HUES48 (cell line): ENCODE measurements around the gene CTNNB1.

Source experiments
- H3K27ac ChIP-seq: one replicate; pipeline ENCODE4 v1.7.0; 2013; ENCODE audit warnings: low read depth, low read length, inconsistent platforms
- H3K27me3 ChIP-seq: 2 replicates; pipeline ENCODE4 v1.6.1; 2013; ENCODE audit warnings: mild to moderate bottlenecking, low read length; ENCODE audit not compliant: control insufficient read depth, insufficient read depth
- H3K36me3 ChIP-seq: 2 replicates; pipeline ENCODE4 v1.6.1; 2013; ENCODE audit warnings: low read length; ENCODE audit not compliant: control insufficient read depth, insufficient read depth
- H3K4me1 ChIP-seq: 2 replicates; pipeline ENCODE4 v1.6.1; 2013; ENCODE audit warnings: mild to moderate bottlenecking, low read length; ENCODE audit not compliant: control insufficient read depth, insufficient read depth
- H3K4me3 ChIP-seq: 2 replicates; pipeline ENCODE4 v1.5.1; 2013; ENCODE audit warnings: mild to moderate bottlenecking, low read depth, low read length
- H3K9ac ChIP-seq: 2 replicates; pipeline ENCODE4 v1.6.1; 2013; ENCODE audit warnings: mild to moderate bottlenecking, low read depth, low read length, moderate library complexity
- H3K9me3 ChIP-seq: 2 replicates; pipeline ENCODE4 v1.6.1; 2013; ENCODE audit warnings: low read length; ENCODE audit not compliant: control insufficient read depth, insufficient read depth

Gene CTNNB1

GRCh38 chr3:41198950-41199865 is at the start of gene CTNNB1:
CTNNB1 (plus strand) TSS chr3:41199505; CDS start chr3:41224069, 24,564 bp downstream.
- Histone ChIP-seq H3K27ac (peak within 1 kb of the TSS; percentile 98), H3K9ac (peak within 1 kb of the TSS; percentile 99), H3K4me3 (peak within 1 kb of the TSS; percentile 98), H3K4me1 (peaks cover 33% of the 10 kb centered on the region), H3K36me3 (no peaks in the 10 kb centered on the region), H3K27me3 (no peaks in the 10 kb centered on the region), H3K9me3 (no peaks in the 10 kb centered on the region)

DNA sequence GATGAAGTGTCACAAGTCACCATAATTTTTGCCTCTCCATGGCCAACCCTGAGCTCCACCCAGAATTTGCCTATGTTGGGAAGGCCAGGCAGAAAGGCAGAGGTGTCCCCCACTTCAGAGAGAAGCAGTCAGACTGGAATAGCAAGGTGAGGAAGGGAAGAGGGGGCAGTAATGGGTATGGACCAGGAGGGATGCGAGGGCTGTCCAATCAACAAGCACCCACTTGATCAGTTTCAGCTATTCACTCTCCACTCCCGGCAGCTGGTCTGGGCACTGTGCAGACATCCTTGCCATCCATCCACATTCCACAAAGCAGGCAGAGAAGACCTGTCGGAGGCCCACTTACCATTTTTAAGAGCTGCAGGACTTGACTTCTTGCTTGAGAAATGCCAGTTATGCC is 43.5 kb upstream of the CTNNB1 start:
- Histone ChIP-seq H3K27ac (no peak overlapping the region), H3K4me3 (no peak overlapping the region), H3K36me3 (no peaks in the 10 kb centered on the region), H3K4me1 (peaks cover 4% of the 10 kb centered on the region; the same call in 1 of the 2 replicates), H3K9ac (no peak overlapping the region), H3K9me3 (no peaks in the 10 kb centered on the region), H3K27me3 (no peaks in the 10 kb centered on the region)

DNA sequence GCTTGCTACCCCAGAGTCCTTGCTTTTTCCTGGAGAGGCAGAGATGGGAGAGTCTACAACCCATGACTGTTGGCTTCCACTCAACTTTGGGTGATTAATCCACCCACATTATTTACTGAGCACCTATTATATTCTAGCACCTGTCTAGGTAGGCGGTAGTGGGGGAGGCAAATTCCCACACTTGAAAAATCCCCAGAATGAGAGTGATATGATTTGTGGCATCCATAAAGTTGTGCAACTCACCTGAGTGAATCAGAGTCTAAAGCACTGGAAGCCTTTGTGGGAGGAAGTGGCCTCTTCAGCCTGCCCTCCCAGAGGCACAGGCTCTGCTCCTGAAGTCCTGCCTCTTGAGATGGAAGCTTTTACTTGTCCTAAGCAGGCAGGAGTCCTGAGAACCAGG is 40.4 kb upstream of the CTNNB1 start:
- no peaks in the 10 kb centered on the region for H3K36me3 ChIP-seq
- no peak overlapping the region for H3K9ac ChIP-seq
- H3K4me3 ChIP-seq, result no peak overlapping the region
- peaks cover 4% of the 10 kb centered on the region; the same call in 1 of the 2 replicates for H3K4me1 ChIP-seq
- no peaks in the 10 kb centered on the region for H3K27me3 ChIP-seq
- H3K27ac ChIP-seq, result no peak overlapping the region
- H3K9me3 ChIP-seq, result no peaks in the 10 kb centered on the region

DNA sequence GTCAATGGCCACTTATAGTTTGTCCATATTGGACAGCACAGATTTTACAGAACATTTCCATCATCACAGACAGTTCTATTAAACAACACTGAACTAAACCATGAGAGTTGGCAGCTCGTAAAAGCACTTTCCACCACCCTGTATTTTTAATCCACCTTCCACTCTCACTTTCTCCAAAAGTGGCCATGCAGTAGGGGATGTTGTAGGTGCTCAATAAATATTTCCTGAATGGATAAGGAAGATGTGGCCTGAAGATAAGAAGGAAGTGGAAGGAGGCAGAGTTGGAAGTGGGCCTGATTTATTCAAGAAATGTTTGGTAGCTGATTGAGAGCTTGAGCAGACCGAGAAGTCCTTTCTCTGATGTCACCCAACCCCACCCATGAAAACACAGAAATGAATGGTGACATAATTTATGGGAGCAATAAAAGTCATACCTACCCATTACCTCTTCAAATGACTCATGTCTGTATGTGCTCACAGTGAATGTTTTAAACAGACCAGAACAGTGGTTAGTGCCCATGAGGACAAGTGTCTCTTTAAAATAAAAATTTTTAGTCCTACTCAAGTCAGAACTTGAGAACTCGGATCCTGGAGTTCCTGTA is 39.6 kb upstream of the CTNNB1 start:
- Histone ChIP-seq H3K27ac (no peak overlapping the region), H3K27me3 (no peaks in the 10 kb centered on the region), H3K9ac (no peak overlapping the region), H3K9me3 (no peaks in the 10 kb centered on the region), H3K4me3 (no peak overlapping the region), H3K4me1 (peaks cover 4% of the 10 kb centered on the region; the same call in 1 of the 2 replicates), H3K36me3 (no peaks in the 10 kb centered on the region)

GRCh38 chr3:41162541-41162940 is 36.8 kb upstream of the CTNNB1 start:
- Histone ChIP-seq H3K27ac (no peak overlapping the region), H3K4me1 (peaks cover 4% of the 10 kb centered on the region; the same call in 1 of the 2 replicates), H3K36me3 (no peaks in the 10 kb centered on the region), H3K27me3 (no peaks in the 10 kb centered on the region), H3K9ac (no peak overlapping the region), H3K4me3 (no peak overlapping the region), H3K9me3 (no peaks in the 10 kb centered on the region)

DNA sequence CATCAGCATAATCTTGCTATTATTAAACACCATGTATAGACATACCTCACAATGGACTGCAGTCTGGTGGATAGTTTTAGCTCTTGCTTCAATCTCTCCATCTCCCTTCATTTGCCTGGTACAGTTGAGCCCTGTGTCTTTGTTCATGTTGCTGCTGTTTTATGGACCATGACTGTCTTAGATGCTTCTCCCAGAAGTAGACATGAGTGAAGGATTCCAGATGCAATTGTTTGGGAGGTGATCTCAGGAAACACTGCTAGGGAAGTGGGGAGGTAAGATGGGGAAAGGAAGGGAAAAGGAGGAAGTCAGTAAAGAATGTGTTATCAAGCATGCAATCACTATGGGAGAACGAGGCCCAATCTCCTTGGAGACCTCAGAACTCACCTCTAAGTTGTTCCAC is 36.3 kb upstream of the CTNNB1 start:
- Histone ChIP-seq H3K9ac (no peak overlapping the region), H3K36me3 (no peaks in the 10 kb centered on the region), H3K27ac (no peak overlapping the region), H3K9me3 (no peaks in the 10 kb centered on the region), H3K4me1 (peaks cover 4% of the 10 kb centered on the region; the same call in 1 of the 2 replicates), H3K4me3 (no peak overlapping the region), H3K27me3 (no peaks in the 10 kb centered on the region)

DNA sequence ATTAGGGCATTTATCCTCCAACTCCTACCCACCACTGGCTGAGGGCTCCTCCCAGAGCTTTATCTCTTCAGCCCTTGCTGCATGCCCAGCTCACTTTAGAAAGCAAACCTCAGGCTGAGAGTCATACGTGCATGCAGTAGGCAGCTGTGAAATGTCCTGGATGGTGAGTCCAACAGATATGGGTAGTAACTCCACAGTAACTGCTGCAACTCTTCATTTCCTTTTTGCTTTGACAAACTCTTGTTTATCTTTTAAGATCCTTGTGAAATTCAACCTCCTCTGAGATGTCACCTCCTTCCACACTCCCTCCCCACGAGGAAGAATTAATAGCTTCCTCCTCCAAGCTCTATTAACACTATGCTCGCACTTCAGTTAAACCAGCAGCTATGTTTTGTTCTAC is 35.9 kb upstream of the CTNNB1 start:
- no peak overlapping the region for H3K9ac ChIP-seq
- H3K4me1 ChIP-seq, result peaks cover 4% of the 10 kb centered on the region; the same call in 1 of the 2 replicates
- H3K27me3 ChIP-seq, result no peaks in the 10 kb centered on the region
- no peak overlapping the region for H3K4me3 ChIP-seq
- no peak overlapping the region for H3K27ac ChIP-seq
- no peaks in the 10 kb centered on the region for H3K9me3 ChIP-seq
- H3K36me3 ChIP-seq, result no peaks in the 10 kb centered on the region

DNA sequence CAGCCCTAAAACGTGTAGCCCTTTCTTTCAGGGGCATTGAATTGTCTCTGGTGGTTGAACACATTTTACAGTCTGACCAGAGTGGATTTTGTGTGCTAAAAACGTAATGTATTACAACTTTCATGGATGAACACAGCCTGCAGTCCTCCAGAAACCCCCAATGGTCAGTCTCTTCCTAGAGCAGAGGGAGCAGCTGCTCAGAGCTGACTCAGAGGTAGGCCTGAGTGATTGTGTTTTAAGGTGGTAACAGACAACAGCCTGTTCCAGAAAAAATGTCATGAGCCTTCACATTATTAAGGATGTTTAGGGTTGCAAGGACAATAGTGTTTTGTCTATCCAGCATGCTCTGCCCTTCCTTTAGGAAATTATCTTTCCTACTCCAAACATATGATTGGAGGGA is 34.5 kb upstream of the CTNNB1 start:
- Histone ChIP-seq H3K27me3 (no peaks in the 10 kb centered on the region), H3K36me3 (no peaks in the 10 kb centered on the region), H3K9ac (no peak overlapping the region), H3K4me1 (no peaks in the 10 kb centered on the region), H3K27ac (no peak overlapping the region), H3K9me3 (no peaks in the 10 kb centered on the region), H3K4me3 (no peak overlapping the region)

DNA sequence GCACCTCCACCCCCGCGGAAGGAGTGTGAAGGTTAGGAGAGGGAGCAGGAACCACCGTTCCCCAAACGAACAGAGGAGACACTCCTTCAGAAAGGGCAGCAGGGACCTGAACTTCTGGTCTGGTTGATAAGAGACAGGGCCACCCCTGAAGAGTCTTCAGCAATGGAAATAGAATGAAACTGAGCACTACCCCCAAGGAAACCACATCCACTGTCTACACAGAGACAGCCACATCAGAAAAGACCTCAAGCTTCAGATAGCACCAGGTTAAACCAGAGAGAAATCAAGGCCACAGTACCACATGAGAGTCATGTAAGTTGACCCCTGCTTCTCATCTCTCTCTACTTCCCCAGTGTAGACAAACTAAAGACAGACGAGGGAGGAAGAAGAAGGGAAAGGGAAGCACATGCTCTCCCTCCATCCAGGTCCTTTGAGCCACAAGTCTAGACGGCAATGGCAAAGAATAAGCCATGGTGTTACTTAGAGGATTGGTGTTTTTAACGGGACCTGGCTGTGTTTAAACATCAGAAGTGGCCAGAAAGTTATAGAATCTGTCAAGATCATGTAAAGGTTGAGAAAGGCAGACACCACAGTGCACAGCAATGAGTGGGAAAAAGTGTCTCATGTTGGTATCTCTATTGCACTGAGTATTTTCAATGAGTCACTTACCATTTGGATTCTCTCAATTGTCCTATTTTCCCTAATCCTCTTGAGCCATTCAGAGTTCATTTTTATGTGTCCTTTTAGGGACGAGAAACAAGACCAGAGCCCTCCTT is 31.4 kb upstream of the CTNNB1 start:
- Histone ChIP-seq H3K4me1 (no peaks in the 10 kb centered on the region), H3K36me3 (no peaks in the 10 kb centered on the region), H3K27me3 (no peaks in the 10 kb centered on the region), H3K9ac (no peak overlapping the region), H3K4me3 (no peak overlapping the region), H3K9me3 (no peaks in the 10 kb centered on the region), H3K27ac (no peak overlapping the region)

GRCh38 chr3:41169023-41169422 is 30.3 kb upstream of the CTNNB1 start:
- Histone ChIP-seq H3K9me3 (no peaks in the 10 kb centered on the region), H3K36me3 (no peaks in the 10 kb centered on the region), H3K27ac (no peak overlapping the region), H3K27me3 (no peaks in the 10 kb centered on the region), H3K4me3 (no peak overlapping the region), H3K4me1 (no peaks in the 10 kb centered on the region), H3K9ac (no peak overlapping the region)
